Cardiac fibroblast (primary cell): ENCODE data around the gene LRRC31.
A peak's percentile ranks its signal among the peaks of the same experiment; 100 is the strongest.

Experiments used
- DNase-seq, 2 donors: peaks; one replicate each; pipeline versions ENCODE4 v3.0.0 to v3.0.0-alpha.2; 2010; ENCODE audit warnings: low read depth in 2 of 2
- H3K4me3 ChIP-seq, 2 donors: replicated peaks in 1 of 2; 1 replicate in 1 of 2; 2 replicates in 1 of 2; pipeline ENCODE4 v1.5.1; 2011; ENCODE audit warnings: low read depth in 2 of 2, low read length in 2 of 2, mild to moderate bottlenecking in 2 of 2, moderate library complexity in 1 of 2
- TF ChIP-seq, protein P1 (sequence below): IDR thresholded peaks from one replicate; pipeline ENCODE4 v1.5.1; 2011; ENCODE audit warnings: low read depth, mild to moderate bottlenecking, low read length, inconsistent platforms

Gene LRRC31

DNA sequence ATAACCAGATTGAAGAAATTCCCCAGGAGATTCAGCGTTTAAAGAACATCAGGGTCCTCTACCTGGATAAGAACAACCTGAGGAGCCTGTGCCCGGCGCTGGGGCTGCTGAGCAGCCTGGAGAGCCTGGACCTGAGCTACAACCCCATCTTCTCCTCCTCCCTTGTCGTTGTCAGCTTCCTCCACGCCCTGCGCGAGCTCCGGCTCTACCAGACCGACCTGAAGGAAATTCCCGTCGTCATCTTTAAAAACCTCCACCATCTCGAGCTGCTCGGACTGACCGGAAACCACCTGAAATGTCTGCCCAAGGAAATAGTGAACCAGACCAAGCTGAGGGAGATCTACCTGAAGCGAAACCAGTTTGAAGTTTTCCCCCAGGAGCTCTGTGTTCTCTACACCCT lies 47.6 kb downstream of the LRRC31 start:
- no peak overlapping the region for H3K4me3 ChIP-seq
- no peak for DNase-seq
- TF ChIP-seq, protein P1, sequence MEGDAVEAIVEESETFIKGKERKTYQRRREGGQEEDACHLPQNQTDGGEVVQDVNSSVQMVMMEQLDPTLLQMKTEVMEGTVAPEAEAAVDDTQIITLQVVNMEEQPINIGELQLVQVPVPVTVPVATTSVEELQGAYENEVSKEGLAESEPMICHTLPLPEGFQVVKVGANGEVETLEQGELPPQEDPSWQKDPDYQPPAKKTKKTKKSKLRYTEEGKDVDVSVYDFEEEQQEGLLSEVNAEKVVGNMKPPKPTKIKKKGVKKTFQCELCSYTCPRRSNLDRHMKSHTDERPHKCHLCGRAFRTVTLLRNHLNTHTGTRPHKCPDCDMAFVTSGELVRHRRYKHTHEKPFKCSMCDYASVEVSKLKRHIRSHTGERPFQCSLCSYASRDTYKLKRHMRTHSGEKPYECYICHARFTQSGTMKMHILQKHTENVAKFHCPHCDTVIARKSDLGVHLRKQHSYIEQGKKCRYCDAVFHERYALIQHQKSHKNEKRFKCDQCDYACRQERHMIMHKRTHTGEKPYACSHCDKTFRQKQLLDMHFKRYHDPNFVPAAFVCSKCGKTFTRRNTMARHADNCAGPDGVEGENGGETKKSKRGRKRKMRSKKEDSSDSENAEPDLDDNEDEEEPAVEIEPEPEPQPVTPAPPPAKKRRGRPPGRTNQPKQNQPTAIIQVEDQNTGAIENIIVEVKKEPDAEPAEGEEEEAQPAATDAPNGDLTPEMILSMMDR = no peak

DNA sequence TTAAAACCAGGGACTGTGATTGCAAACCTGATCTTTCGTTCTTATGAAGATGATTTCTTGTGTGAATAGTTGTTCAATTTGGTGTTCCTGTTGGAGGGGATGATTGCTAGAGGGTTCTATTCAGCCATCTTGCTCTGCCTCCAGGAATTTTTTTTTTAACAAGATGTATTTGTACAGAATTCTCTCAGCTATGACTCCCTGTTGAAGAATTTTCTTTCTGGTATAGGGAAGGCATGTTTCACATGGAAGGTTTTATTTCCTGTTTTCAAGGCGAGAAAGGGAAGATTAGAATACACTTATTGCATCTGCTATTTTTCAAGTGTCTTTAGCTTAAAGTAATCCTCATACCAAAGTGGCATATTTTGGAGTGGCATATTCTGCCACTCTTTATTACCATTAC lies 51.4 kb downstream of the LRRC31 start:
- TF ChIP-seq, protein P1 = no peak
- no peak overlapping the region for H3K4me3 ChIP-seq
- peak; percentile 56 to 58 for DNase-seq

DNA sequence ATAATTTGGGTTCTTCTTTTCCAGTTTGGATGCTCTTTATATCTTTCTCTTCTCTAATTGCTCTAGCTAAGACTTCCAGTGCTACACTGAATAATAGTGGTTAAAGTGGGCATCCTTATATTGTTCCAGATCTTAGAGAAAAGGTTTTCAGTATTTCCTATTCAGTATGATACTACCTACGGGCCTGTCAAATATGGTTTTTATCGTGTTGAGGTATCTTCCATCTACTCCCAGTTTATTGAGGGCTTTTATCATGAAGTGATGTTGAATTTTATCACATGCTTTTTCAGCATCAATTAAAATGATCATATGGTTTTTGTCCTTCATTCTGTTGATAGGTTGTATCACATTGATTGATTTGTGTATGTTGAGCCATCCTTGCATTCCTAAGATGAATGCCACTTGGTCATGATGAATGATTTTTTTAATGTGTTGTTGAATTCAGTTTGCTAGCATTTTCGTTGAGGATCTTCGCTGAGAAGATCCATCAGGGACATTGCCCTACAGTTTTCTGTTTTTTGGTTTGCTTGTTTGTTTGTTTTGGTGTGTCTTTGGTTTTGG lies 54.1 kb downstream of the LRRC31 start:
- TF ChIP-seq, protein P1 = no peak
- H3K4me3 ChIP-seq = no peak overlapping the region
- no peak for DNase-seq

DNA sequence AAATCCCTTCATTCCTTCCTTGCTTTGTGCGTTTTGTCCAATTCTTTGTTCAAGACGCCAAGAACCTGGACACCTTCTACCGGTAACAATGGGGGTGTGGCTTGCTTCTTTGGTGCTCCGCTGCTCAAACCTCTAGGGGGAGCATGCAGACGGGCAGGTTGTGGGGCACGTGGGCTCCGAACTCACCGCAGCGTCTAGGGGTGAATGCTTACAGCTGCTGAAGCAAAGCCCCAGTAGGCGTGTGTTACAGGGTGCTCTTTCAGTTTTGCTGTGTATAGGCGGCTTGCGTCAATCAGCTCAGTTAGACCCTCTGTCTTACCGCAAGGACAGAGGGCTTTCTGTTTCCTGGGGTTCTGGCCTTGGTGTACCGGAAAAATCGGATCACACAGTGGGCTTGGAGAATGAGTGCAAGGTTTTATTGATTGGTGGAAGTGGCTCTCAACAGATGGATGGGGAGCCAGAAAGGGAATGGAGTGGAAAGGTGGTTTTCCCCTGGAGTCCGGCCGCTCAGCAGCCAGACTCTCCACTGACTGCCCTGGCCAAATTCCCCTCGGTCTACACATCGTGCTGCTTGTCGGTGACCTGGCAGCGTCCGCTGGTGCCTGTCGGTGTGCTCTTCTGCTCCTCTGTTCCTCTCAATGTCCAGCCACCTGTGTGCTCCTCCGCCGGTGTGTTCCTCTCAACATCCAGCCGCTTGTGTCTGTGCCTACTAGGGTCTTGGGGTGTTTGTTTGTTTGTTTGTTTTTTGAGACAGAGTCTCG lies 55.8 kb downstream of the LRRC31 start:
- H3K4me3 ChIP-seq = peak overlapping the region in 1 of 2 donors; percentile 55
- TF ChIP-seq, protein P1 = peak; percentile 59
- peak; percentile 15 to 45 for DNase-seq

- TF ChIP-seq, protein P1 = no peak
- H3K4me3 ChIP-seq = peak overlapping the region in 1 of 2 donors; percentile 55
- DNase-seq = no peak
These were observed 56.5 kb downstream of the LRRC31 start for GRCh38 chr3:169813278-169813677.

- DNase-seq = peak; percentile 84 to 91
- TF ChIP-seq, protein P1 = no peak
- H3K4me3 ChIP-seq = peak within 1 kb of the TSS; percentile 36 to 55
These were observed 57.2 kb downstream of the LRRC31 start, which contains the start of the genes LRRC34 and LRRIQ4 for GRCh38 chr3:169812332-169813235. TSS of gene LRRC34 (minus strand) at chr3:169812904. CDS start at chr3:169812548, 356 bp downstream. TSS of gene LRRIQ4 (plus strand) at chr3:169812870. CDS start at chr3:169821922, 9,052 bp downstream.
